HT1080 (cell line): ENCODE measurements around the gene CREBRF. TPM values are rescaled to one million over a fixed set of nuclear protein-coding genes. Genes with fewer than 3 reads are reported as not detected.
"Not testable (repeated sequence)": the region's sequence is repeated elsewhere in the genome, so short reads cannot be mapped to it uniquely, and the experiment has no call there.

Experiments
- DNase-seq: peaks from one replicate; pipeline ENCODE4 v3.0.0-alpha.2; 2015; ENCODE audit warnings: low read depth
- small RNA-seq: library from RNA; depleted of rRNA; stranded (forward); fragments of <200 nt; gene quantifications from one replicate; pipeline ENCODE3, GENCODE V24; 2014
- total RNA-seq: library from RNA; depleted of rRNA; stranded (reverse); fragments of >200 nt; shearing (Covaris generic); gene quantifications from 2 replicates; pipeline ENCODE4 v1.2.3, GENCODE V29; 2014; rRNA removed

The CREBRF gene
- total RNA-seq, 1 experiment from 2014 or later: 3.6 TPM

DNA sequence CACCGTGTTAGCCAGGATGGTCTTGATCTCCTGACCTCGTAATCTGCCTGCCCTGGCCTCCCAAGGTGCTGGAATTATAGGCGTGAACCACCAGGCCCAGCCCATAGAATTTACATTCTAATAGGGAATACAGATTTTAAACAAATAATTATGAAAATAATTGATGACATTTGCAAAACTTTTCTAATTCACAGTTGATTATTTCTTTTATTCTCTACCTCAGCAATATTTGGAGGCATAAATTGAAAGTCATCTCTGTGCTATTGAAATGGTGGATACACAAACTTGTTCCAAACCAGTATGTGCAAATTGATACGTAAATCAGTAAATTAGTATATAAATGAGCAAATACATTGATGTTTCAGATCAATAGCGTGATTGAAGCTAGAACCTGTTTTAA, 96.4 kb downstream of the CREBRF start:
- DNase-seq: no peak

DNA sequence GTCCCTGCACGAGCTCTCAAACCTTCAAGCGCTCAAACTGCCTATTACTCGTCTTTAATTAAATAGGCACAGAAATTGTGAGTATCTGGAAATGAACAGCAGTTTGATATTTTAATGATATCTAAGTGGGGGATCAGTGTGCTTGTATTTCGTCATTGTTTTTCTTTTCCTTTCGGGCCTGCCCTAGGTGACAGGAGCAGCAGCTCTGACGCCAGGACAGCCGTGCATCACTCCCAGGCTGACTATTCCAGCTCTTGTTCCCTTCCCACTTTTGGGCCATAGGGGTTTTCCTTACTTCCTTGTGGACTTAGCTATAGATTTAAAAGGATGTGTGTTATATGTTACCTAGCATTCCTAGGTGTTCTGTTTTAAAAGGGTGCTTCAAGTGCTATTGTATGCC, 97.7 kb downstream of the CREBRF start:
- no peak for DNase-seq

DNA sequence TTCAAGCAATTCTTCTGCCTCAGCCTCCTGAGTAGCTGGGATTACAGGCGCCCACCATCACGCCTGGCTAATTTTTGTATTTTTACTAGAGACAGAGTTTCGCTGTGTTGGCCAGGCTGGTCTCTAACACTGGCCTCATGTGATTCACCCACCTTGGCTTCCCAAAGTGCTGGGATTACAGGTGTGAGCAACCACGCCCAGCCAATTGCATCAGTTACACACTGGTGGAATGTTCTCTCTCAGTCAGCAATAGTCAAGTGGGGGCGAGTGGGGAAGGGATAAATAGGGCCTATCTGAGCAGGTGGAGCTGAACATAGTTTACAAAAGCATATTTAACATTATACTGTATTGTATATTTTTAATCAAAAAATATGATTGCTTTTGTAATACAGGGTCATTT, 98.5 kb downstream of the CREBRF start:
- not testable (repeated sequence) for DNase-seq

DNA sequence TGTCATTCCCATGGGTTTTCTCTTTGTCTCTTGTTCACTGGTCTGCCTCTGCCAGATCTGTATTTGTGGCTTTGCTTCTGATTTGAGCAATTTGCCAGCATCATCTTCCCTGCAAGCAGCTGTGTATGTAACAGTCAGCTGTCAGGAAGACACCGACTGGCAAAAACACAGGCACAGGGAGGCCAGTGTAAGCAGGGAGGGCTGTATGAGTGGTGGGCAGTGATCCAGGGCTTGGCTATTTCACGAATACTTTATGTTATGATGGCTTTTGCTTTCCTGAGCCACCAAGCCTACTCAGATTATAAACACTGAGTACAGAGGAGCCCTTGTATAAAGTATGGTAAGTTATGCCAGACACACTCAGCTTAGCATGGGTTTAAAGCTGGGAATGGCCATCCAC, 99.8 kb downstream of the CREBRF start:
- no peak for DNase-seq

DNA sequence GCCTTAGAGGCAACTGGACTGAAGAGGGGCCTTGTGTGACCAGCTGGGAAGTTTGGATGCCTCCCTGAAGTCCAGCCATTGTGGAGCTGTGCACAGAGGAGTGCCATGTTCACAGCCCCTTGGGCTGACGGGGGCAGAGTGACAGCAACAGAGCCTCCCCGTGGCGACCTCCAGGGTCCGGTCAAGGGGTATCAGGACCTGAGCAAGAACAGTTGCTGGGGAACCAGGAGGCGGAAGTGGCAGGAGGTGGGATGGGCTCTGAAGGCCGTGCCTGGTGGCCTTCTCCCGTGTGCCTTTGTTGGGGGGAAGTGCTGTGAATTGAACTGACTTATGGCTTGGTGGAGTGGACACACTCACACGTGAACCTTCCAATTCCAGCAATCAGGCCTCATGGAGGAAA, 102.2 kb downstream of the CREBRF start:
- no peak for DNase-seq

DNA sequence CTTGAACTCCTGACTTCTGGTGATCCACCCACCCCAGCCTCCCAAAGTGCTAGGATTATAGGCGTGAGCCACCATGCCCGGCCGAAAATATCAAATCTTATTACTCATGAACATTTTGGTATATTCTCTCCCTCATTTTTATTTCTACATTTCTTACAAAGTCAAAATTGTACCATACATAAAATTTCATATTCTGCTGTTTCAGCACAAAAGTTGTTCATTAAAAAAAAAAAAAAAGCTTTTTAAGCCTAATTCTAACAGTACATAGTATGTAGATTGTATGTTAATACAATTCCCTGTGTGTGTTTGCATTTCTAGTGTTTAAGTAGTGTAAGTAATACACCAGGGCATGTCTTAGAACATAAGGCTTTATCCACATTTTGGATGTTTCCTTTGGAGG, 103.1 kb downstream of the CREBRF start:
- DNase-seq: no peak

DNA sequence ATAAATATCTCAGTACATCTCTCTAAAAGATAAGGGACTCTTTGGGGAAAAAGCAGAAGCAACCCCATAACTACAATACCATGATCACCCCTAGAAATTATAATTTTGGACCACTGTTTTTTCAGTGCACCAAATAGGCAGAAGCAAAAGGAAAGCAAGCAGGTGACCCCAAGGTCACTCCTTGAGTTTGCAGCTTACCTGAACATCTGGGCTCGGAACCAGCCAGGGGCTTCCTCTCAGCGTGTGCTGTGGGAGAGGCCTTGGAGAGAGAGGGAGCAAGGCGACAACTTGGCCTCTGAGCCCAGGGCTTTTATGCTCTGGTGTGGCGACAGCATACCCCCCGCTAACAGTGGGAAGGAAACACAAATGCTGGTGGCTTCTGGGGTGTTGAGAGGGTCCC, 105.0 kb downstream of the CREBRF start:
- DNase-seq: no peak

DNA sequence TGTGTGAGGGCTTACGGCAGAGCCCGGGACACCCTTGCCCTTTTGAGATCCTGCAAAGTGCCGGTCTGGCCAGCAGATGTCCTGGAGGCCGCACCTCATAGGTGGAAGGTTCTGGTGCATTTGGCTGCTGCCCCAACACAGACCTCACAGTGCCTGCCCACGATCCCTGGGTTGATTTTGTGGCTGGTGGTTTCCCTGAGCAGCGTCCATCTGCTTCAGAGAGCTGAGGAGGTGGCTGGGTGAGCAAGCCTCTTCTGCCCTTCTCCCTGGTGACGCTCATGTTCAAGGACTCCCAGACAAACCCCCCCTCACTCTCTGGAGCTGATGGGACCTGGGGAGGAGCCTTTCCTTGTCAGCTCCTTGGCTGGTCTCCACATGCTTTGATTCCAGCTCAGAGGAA, 107.1 kb downstream of the CREBRF start:
- no peak for DNase-seq

DNA sequence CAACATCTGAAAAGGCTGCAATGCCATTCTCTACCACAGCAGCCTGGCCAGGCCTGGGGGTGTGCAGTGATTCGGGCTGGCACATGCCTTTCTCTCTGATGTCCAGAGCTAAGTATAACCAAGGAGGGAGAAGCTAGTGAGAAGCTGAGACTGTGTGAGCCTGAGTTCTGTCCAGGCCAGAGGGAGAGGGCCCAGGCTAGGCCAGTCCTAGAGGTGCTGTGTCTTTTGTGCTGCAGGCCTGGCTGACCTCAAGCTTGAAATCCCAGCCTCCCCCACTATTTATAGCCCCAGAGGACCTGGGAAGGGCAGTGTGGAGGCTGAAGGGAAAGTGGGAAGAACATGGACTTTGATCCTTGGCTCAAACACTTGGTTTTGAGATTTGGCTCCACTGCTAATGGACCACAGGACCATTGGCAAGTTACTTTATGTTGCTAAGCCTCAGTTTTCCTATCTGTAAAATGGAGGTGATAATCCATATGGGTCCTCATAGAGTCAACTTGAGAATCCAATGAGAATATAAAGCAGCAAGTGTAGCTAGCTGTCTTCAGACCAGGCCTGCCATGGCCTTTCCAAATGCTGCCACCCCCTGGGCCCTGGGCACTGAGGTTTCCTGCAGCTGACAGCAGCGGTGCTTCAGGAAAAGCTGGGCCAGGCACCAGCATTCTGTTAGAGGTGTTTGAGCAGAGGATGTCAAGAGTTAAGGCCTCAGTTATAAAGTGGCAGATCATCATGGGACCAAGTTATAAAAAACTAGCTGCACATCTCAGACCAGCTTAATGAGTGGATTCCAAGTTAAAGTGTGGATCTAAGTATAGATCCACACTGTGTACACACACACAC, 109.2 kb downstream of the CREBRF start:
- no peak for DNase-seq

DNA sequence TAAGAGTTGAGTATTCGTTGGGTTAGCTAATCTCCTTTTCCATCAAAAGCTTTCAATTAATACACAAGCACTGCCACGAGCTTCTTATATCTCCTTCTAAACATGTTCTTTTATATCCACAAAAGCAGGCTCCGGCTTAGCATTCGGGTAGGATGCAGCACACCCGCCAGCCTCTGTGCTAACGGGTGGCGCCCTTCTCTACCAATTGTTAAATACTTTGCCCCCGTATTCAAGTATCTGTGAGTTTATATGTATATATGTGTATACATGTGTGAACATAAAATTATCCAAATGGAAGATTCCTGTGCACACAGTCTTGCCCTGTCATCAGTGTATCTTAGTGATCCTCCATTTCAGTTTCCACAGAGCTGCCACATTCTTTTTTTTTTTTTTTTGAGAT, 116.0 kb downstream of the CREBRF start:
- no peak for DNase-seq

DNA sequence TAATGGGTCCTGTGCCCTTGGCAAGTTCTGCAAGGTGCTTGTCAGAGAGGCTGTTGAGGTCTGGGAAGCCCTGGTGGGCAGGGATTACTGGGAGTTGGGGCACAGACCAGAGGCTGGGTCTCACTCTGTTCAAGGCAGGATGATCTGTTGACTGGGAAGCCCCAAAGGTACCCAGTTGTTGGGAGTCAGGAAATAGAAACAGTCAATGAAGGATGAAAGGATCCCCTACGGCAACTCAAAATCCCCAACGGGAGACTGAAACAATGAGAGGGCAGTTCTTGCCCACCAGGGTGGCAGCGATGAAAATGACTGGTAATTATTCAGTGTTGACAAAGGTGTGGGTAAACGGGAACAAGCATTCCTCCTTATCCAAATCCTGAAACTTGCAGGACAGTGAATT, 119.4 kb downstream of the CREBRF start:
- no peak for DNase-seq

DNA sequence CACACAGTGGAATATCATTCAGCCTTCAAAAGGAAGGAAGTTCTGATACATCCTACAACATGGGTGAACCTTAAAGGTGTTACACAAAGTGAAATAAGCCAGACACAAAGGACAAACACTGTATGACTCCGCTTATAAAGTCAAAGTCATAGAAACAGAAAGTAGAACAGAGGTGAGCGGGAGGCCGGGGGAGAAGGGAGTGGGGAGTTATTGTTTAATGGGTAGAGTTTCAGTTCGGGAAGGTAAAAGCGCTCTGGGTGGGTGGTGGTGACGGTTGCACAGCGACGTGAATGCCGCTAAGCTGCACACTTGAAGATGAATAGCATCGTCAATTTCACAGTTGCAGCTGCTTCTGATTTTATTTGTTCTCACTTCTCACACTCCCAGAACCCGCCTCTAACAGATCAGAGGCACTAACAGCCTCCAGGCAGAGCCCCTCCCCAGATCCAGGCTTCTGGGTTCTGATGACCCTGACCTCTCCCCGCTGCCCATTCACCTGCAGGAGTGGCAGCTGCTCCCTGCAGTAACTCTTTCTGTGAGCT, 122.3 kb downstream of the CREBRF start:
- no peak for DNase-seq

DNA sequence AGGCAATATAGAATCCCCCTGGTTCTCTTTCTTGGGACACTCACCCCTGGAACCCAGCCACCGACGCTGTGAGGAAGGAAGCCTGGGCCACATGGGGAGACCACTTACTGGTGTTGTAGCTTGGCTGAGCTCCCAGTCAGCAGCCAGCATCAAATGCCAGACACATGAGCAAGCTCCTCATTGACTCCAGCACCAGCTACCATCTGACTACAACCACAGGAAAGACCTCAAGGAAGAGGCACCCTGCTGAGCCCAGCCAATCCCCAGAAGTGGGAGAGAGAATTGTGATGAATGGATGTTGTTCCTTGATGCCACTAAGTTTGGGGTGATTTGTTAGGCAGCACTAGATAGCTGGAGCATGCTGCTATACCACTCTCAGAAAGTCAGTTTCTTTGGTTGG, 124.2 kb downstream of the CREBRF start:
- DNase-seq: peak; percentile 88

DNA sequence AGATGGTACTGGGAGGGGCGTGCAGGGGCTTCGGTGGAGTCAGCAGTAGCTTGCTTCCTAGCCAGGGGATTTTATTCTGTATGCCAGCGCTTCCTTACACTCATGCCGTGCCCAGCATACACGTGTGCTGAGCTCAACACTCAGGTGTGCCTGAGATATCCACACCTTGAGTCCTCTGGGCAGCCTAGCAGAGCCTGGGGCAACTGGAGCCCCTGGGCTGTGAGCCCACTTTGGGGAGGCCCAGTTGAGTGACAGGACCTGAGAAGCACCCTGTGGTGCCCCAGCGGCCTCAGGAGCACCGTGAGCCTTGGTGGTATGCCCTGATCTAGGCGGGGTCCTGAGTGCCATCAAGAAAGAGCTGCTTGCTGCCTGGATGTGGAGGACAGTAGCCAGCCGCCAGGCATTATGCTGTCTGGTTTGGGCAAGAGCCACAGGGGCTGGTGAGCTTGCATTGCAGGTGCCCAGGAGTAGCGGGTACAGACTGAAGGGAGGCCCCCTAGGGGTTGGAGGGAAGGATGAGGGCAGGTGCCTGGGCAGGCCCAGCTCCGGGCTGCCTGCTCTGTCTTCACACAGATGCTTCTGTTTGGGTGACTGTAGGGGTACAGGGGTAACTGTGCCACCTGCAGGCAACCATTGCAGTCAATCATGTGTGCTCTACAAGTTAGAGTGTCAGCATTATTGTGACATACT, 131.0 kb downstream of the CREBRF start:
- no peak for DNase-seq

DNA sequence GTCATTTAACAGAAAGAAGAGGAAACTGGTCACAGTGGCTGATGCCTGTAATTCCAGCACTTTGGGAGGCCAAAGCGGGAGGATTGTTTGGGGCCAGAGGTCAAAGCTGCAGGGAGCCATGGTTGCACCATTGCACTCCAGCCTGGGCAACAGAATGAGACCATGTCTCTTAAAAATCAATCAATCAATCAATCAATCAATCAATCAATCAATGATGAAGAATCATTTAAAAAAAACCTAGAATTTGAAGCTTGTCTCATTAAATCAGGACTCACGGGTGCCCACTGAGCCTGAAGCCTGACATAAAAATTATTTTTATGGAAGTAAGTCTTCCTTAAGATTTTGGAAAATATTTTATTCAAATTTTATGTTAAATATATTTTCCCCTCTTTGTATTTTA, 132.1 kb downstream of the CREBRF start:
- DNase-seq: no peak

Small RNA genes within 50 kb of the gene (small RNA-seq; reads per million reads assigned to genes)
- gene RF00019 (not detected), gene SNORA74B (17.6 reads per million, percentile 93 among the genes with 10 or more reads in this experiment)

Other genes with a start within 250 kb of the CREBRF start
- gene ERGIC1, start 222.1 kb upstream of the CREBRF start, total RNA-seq: 125 and 169 TPM in 2 replicates
- gene RPL26L1, start 96.9 kb upstream of the CREBRF start, total RNA-seq: 113 TPM in 2 replicates
- gene ATP6V0E1, start 72.6 kb upstream of the CREBRF start, total RNA-seq: 109 and 141 TPM in 2 replicates
- 39.7 and 45.4 TPM in 2 replicates for gene BNIP1, start 88.2 kb downstream of the CREBRF start, total RNA-seq
- 13.2 and 16.8 TPM in 2 replicates for gene NKX2-5, start 178.9 kb downstream of the CREBRF start, total RNA-seq